Trophoblast cell (in vitro differentiated cells and primary cell): ENCODE data around the gene COL4A2.
A peak's percentile ranks its signal among the peaks of the same experiment; 100 is the strongest.

Source experiments
- DNase-seq, 2 donors: peaks; one replicate each; pipeline ENCODE4 v3.0.0-alpha.2; 2016
- H2AFZ ChIP-seq: 2 replicates; pipeline ENCODE4 v1.6.1; 2013; ENCODE audit warnings: low read length, moderate library complexity, mild to moderate bottlenecking; ENCODE audit not compliant: insufficient read depth, poor library complexity
- H2AK5ac ChIP-seq: 2 replicates; pipeline ENCODE4 v1.6.1; 2013; ENCODE audit warnings: mild to moderate bottlenecking, low read length
- H2BK120ac ChIP-seq: 2 replicates; pipeline ENCODE4 v1.6.1; 2013; ENCODE audit warnings: low read length, mild to moderate bottlenecking, moderate library complexity; ENCODE audit not compliant: insufficient read depth, poor library complexity
- H2BK12ac ChIP-seq: 2 replicates; pipeline ENCODE4 v1.6.1; 2013; ENCODE audit warnings: mild to moderate bottlenecking, low read length, moderate library complexity
- H2BK5ac ChIP-seq: 2 replicates; pipeline ENCODE4 v1.6.1; 2013; ENCODE audit warnings: low read length, low read depth, moderate library complexity, mild to moderate bottlenecking; ENCODE audit not compliant: poor library complexity
- H3K14ac ChIP-seq: 2 replicates; pipeline ENCODE4 v1.6.1; 2013; ENCODE audit warnings: mild to moderate bottlenecking, low read length
- H3K18ac ChIP-seq: 2 replicates; pipeline ENCODE4 v1.6.1; 2013; ENCODE audit warnings: mild to moderate bottlenecking, low read length
- H3K23ac ChIP-seq: 2 replicates; pipeline ENCODE4 v1.6.1; 2013; ENCODE audit warnings: low read length
- H3K27ac ChIP-seq: 2 replicates; pipeline ENCODE4 v1.5.1; 2013; ENCODE audit warnings: low read depth, mild to moderate bottlenecking, inconsistent platforms, low read length, moderate library complexity
- H3K27me3 ChIP-seq: 2 replicates; pipeline ENCODE4 v1.6.1; 2013; ENCODE audit warnings: inconsistent platforms, mild to moderate bottlenecking, low read length, moderate library complexity; ENCODE audit not compliant: insufficient read depth
- H3K36me3 ChIP-seq, 2 experiments: 1 replicate in 1 of 2; 2 replicates in 1 of 2; pipeline ENCODE4 v1.6.1; 2013; ENCODE audit warnings: low read length in 2 of 2, mild to moderate bottlenecking in 2 of 2, moderate library complexity in 1 of 2; ENCODE audit not compliant: insufficient read depth in 2 of 2, control insufficient read depth in 1 of 2
- H3K4ac ChIP-seq: 2 replicates; pipeline ENCODE4 v1.6.1; 2013; ENCODE audit warnings: low read depth, mild to moderate bottlenecking, low read length, moderate library complexity
- H3K4me1 ChIP-seq, 2 experiments: 1 replicate in 1 of 2; 2 replicates in 1 of 2; pipeline ENCODE4 v1.6.1; 2013; ENCODE audit warnings: low read length in 2 of 2, mild to moderate bottlenecking in 2 of 2, moderate library complexity in 1 of 2; ENCODE audit not compliant: insufficient read depth in 2 of 2, control insufficient read depth in 1 of 2
- H3K4me2 ChIP-seq: 2 replicates; pipeline ENCODE4 v1.6.1; 2013; ENCODE audit warnings: inconsistent platforms, mild to moderate bottlenecking, low read length, moderate library complexity
- H3K4me3 ChIP-seq: 2 replicates; pipeline ENCODE4 v1.5.1; 2013; ENCODE audit warnings: mild to moderate bottlenecking, low read depth, low read length, inconsistent platforms
- H3K79me1 ChIP-seq: one replicate; pipeline ENCODE4 v1.6.1; 2013; ENCODE audit warnings: low read length
- H3K79me2 ChIP-seq: 2 replicates; pipeline ENCODE4 v1.6.1; 2013; ENCODE audit warnings: low read length, mild to moderate bottlenecking; ENCODE audit not compliant: control insufficient read depth, insufficient read depth, poor library complexity
- H3K9ac ChIP-seq: 2 replicates; pipeline ENCODE4 v1.6.1; 2013; ENCODE audit warnings: mild to moderate bottlenecking, low read length
- H3K9me3 ChIP-seq: 2 replicates; pipeline ENCODE4 v1.6.1; 2013; ENCODE audit warnings: low read depth, mild to moderate bottlenecking, control low read depth, inconsistent platforms, low read length; ENCODE audit not compliant: insufficient read depth
- H4K12ac ChIP-seq: 2 replicates; pipeline ENCODE4 v1.6.1; 2013; ENCODE audit warnings: low read depth, mild to moderate bottlenecking, low read length, moderate library complexity
- H4K8ac ChIP-seq: 2 replicates; pipeline ENCODE4 v1.6.1; 2013; ENCODE audit warnings: low read depth, mild to moderate bottlenecking, low read length, moderate library complexity
- H4K91ac ChIP-seq: one replicate; pipeline ENCODE4 v1.6.1; 2013; ENCODE audit warnings: low read depth, mild to moderate bottlenecking, low read length, moderate library complexity
- WGBS: extraction: QIAGEN DNeasy Blood & Tissue Kit; methylation state at CpG from one replicate; pipeline ENCODE4 v1.1.7; 2013; ENCODE audit warnings: missing lambda C conversion rate; ENCODE audit not compliant: insufficient read length, insufficient coverage; ENCODE audit errors: extremely low coverage; 5-methylcytosine and 5-hydroxymethylcytosine counted together

COL4A2 gene

GRCh38 chr13:110512198-110512740, 205.2 kb downstream of the COL4A2 start:
- H3K79me1 ChIP-seq = no peaks in the 10 kb centered on the region
- peak overlapping the region; percentile 22 for H4K12ac ChIP-seq
- H3K4ac ChIP-seq = no peak overlapping the region
- H3K23ac ChIP-seq = no peak overlapping the region
- no peak overlapping the region for H3K27ac ChIP-seq
- peaks cover 55 to 68% of the 10 kb centered on the region in 2 experiments for H3K36me3 ChIP-seq
- H3K4me3 ChIP-seq = no peak overlapping the region
- H4K8ac ChIP-seq = no peak overlapping the region
- no peak for DNase-seq
- no peak overlapping the region for H3K4me2 ChIP-seq
- H2BK120ac ChIP-seq = no peak overlapping the region
- peaks cover 4 to 9% of the 10 kb centered on the region in 2 experiments for H3K4me1 ChIP-seq
- H2AK5ac ChIP-seq = no peak overlapping the region
- H3K9me3 ChIP-seq = peaks cover 3% of the 10 kb centered on the region
- no peak overlapping the region for H2AFZ ChIP-seq
- H2BK12ac ChIP-seq = no peak overlapping the region
- H3K79me2 ChIP-seq = no peaks in the 10 kb centered on the region
- no peak overlapping the region for H2BK5ac ChIP-seq
- no peaks in the 10 kb centered on the region for H3K27me3 ChIP-seq
- no peak overlapping the region for H3K9ac ChIP-seq
- H3K18ac ChIP-seq = no peak overlapping the region
- no peak overlapping the region for H4K91ac ChIP-seq
- no peak overlapping the region for H3K14ac ChIP-seq
- no CpG with 5 or more reads among the region's 17 CpGs for WGBS

- no peak overlapping the region for H4K12ac ChIP-seq
- peaks cover 3% of the 10 kb centered on the region for H3K9me3 ChIP-seq
These were observed 209.4 kb downstream of the COL4A2 start for GRCh38 chr13:110516500-110516899.

GRCh38 chr13:110517505-110518225, 210.6 kb downstream of the COL4A2 start:
- H3K23ac ChIP-seq = no peak overlapping the region
- no peak overlapping the region for H3K27ac ChIP-seq
- H3K14ac ChIP-seq = no peak overlapping the region
- H3K4me1 ChIP-seq = no peaks in the 10 kb centered on the region
- no peak for DNase-seq
- H3K18ac ChIP-seq = no peak overlapping the region
- H4K8ac ChIP-seq = no peak overlapping the region
- H3K4me2 ChIP-seq = no peak overlapping the region
- no peak overlapping the region for H2BK12ac ChIP-seq
- H3K4me3 ChIP-seq = no peak overlapping the region
- H3K4ac ChIP-seq = no peak overlapping the region
- H3K79me1 ChIP-seq = no peaks in the 10 kb centered on the region
- no peak overlapping the region for H3K9ac ChIP-seq
- no peak overlapping the region for H4K12ac ChIP-seq
- no peak overlapping the region for H2BK5ac ChIP-seq
- no peaks in the 10 kb centered on the region for H3K79me2 ChIP-seq
- H2BK120ac ChIP-seq = no peak overlapping the region
- peaks cover 3% of the 10 kb centered on the region for H3K9me3 ChIP-seq
- H2AK5ac ChIP-seq = no peak overlapping the region
- no peak overlapping the region for H4K91ac ChIP-seq
- H3K27me3 ChIP-seq = no peaks in the 10 kb centered on the region
- whole genome bisulfite sequencing = no CpG with 5 or more reads among the region's 7 CpGs
- H2AFZ ChIP-seq = no peak overlapping the region
- peaks cover 53 to 56% of the 10 kb centered on the region in 2 experiments for H3K36me3 ChIP-seq

More at GRCh38 chr13:110516500-110516899, 209.4 kb downstream of the COL4A2 start:
- no CpG with 5 or more reads among the region's 12 CpGs for WGBS
- no peaks in the 10 kb centered on the region for H3K79me1 ChIP-seq
- no peak overlapping the region for H2BK12ac ChIP-seq
- H3K27me3 ChIP-seq = no peaks in the 10 kb centered on the region
- H2BK5ac ChIP-seq = no peak overlapping the region
- H3K27ac ChIP-seq = no peak overlapping the region
- H3K14ac ChIP-seq = no peak overlapping the region
- H3K4me1 ChIP-seq = no peaks in the 10 kb centered on the region
- no peak overlapping the region for H3K9ac ChIP-seq
- H3K4me2 ChIP-seq = no peak overlapping the region
- H3K36me3 ChIP-seq = peaks cover 62 to 68% of the 10 kb centered on the region in 2 experiments
- H4K8ac ChIP-seq = no peak overlapping the region
- no peak overlapping the region for H3K18ac ChIP-seq
- H2AFZ ChIP-seq = no peak overlapping the region
- no peak for DNase-seq
- no peak overlapping the region for H2AK5ac ChIP-seq
- no peaks in the 10 kb centered on the region for H3K79me2 ChIP-seq
- no peak overlapping the region for H3K4ac ChIP-seq
- H3K4me3 ChIP-seq = no peak overlapping the region
- H3K23ac ChIP-seq = no peak overlapping the region
- H2BK120ac ChIP-seq = no peak overlapping the region
- no peak overlapping the region for H4K91ac ChIP-seq

- Histone ChIP-seq H2BK120ac (no peak overlapping the region), H3K27me3 (no peaks in the 10 kb centered on the region), H3K4me2 (no peak overlapping the region), H3K9me3 (peaks cover 3% of the 10 kb centered on the region), H2AK5ac (no peak overlapping the region), H3K14ac (no peak overlapping the region), H2BK5ac (no peak overlapping the region), H3K23ac (no peak overlapping the region), H3K79me2 (no peaks in the 10 kb centered on the region), H2BK12ac (no peak overlapping the region), H4K91ac (no peak overlapping the region), H3K9ac (no peak overlapping the region), H3K4me3 (no peak overlapping the region), H3K18ac (no peak overlapping the region), H4K8ac (no peak overlapping the region), H3K4me1 (no peaks in the 10 kb centered on the region), H3K4ac (no peak overlapping the region), H3K36me3 (peaks cover 49 to 52% of the 10 kb centered on the region in 2 experiments), H3K27ac (no peak overlapping the region), H3K79me1 (no peaks in the 10 kb centered on the region), H2AFZ (no peak overlapping the region), H4K12ac (no peak overlapping the region)
- WGBS = no CpG with 5 or more reads among the region's 8 CpGs
- DNase-seq = no peak
These were observed 211.1 kb downstream of the COL4A2 start for GRCh38 chr13:110518226-110518525.
